Measurements from ENCODE around the gene LYPLA2.
"Not testable (repeated sequence)": the region's sequence is repeated elsewhere in the genome, so short reads cannot be mapped to it uniquely, and the experiment has no call there.

The LYPLA2 gene

DNA sequence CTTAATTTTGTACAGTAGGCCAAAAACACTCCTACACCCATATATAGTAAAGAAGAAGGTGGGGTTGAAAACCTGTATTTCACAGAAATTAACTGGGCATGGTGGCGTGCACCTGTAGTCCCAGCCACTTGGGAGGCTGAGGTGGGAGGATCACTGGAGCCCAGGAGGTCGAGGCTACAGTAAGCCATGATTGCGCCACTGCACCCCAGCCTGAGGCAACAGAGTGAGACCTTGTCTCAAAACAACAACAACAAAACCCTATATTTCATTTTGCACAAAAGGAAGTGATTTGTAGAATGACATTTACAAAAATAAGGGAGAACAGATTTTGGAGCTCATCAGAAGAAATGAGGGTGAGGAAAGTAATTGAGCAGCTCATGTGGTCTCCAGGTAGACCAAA, 2.2 kb upstream of the LYPLA2 start:
- no peak for DNase-seq (ENCODE audit: low spot score)
- H3K27ac ChIP-seq, result peak overlapping the region; percentile 38
- CTCF ChIA-PET, result interaction anchor here (1.7 kb wide), 1 partner anchor 9 kb away, joined by 6 read pairs; no protein-coding TSS in a partner anchor
- TF ChIP-seq, protein P1, sequence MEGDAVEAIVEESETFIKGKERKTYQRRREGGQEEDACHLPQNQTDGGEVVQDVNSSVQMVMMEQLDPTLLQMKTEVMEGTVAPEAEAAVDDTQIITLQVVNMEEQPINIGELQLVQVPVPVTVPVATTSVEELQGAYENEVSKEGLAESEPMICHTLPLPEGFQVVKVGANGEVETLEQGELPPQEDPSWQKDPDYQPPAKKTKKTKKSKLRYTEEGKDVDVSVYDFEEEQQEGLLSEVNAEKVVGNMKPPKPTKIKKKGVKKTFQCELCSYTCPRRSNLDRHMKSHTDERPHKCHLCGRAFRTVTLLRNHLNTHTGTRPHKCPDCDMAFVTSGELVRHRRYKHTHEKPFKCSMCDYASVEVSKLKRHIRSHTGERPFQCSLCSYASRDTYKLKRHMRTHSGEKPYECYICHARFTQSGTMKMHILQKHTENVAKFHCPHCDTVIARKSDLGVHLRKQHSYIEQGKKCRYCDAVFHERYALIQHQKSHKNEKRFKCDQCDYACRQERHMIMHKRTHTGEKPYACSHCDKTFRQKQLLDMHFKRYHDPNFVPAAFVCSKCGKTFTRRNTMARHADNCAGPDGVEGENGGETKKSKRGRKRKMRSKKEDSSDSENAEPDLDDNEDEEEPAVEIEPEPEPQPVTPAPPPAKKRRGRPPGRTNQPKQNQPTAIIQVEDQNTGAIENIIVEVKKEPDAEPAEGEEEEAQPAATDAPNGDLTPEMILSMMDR (conservative IDR thresholded peaks at IDR 0.05; ENCODE audit: low read depth), result no peak
- POLR2A ChIA-PET (ENCODE audit: low non-redundant PET), result interaction anchor here (1.8 kb wide), 1 partner anchor 11 kb away, joined by 5 read pairs; no protein-coding TSS in a partner anchor

DNA sequence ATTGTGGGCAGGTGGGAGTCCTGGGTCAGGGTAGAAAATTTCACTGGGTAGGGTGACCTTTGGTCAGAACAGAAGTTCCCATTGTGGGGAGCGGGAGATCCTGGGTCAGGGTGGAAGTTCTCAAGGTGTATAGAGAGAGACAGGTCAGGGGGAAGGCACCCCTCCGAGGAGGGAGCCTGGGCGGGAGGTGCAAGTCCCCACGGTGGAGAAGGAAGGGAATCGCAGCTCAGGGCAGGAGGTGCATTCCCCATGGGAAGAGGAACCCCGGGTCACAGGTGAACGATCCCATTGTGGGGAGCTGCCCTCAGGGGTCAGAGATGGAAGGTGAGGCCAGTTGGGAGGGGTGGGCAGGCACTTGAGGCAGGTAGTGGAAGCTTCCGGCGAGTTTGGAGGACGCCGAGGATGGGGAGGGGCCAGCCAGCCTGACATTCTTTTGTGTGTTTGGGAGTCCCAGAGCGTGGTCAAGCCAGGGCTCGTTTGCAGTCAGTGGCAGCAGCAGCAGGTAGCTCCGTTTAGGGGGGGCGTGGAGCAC, 637 bp downstream of the LYPLA2 start:
- ChIA-PET CTCF (interaction anchor here (0.6 to 0.8 kb wide), 4 partner anchors 9 to 105 kb away, joined by 3 to 4 read pairs (median 3); partner anchors contain the start of gene GALE), POLR2A (ENCODE audit: low non-redundant PET) (interaction anchor here (0.6 to 1.7 kb wide), 4 partner anchors 9 to 21 kb away, joined by 3 to 5 read pairs (median 3); partner anchors contain the start of genes GALE and PITHD1)
- TF ChIP-seq, protein P1 (conservative IDR thresholded peaks at IDR 0.05; ENCODE audit: low read depth), result no peak
- peak; percentile 67 for DNase-seq (ENCODE audit: low spot score)
- peak overlapping the region; percentile 98 for H3K27ac ChIP-seq

DNA sequence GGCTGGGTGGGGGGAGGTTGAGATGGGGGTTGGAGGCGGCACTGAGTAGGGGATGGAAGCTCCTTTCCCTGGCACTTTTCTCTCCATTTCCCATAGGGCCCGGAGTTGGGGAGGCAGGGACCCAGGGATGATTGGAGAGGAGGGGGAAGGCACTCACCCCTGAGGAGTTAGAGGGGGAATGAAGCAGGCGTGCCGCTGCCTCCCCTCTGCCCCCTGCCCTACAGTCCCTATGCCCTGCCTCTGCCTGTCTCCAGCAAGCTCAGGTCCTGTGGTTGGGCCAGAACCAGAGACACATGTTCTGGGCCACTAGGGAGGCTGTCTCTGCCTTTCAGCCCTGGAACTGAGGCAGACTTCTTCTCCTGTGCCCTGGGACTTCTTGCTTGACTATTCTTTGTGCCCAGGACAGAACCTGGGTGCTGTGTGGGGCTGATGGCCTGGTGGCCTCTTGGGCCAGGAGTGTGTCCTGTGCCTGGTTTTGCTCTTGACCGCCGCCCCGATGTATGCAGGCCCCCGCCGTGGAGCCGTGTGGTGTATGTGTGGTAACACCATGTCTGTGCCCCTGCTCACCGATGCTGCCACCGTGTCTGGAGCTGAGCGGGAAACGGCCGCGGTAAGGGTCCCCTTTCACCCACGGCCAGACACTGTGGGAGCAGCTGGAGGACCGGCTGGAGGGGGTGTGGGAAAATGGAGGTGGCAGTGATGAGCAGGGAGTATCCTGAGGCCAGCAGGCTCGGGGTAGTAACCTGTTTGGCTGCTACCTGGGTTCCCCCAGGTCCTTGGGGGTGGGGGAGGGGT, 1.4 kb downstream of the LYPLA2 start:
- CTCF ChIA-PET, result interaction anchor here (0.6 to 0.8 kb wide), 4 partner anchors 8 to 105 kb away, joined by 3 to 4 read pairs (median 3); partner anchors contain the start of gene GALE
- TF ChIP-seq, protein P1 (conservative IDR thresholded peaks at IDR 0.05; ENCODE audit: low read depth), result no peak
- no peak for DNase-seq (ENCODE audit: low spot score)
- peak overlapping the region; percentile 98 for H3K27ac ChIP-seq
- POLR2A ChIA-PET (ENCODE audit: low non-redundant PET), result interaction anchor here (0.6 to 1.7 kb wide), 3 partner anchors 8 to 17 kb away, joined by 3 to 5 read pairs (median 3); partner anchors contain the start of genes GALE and PITHD1

DNA sequence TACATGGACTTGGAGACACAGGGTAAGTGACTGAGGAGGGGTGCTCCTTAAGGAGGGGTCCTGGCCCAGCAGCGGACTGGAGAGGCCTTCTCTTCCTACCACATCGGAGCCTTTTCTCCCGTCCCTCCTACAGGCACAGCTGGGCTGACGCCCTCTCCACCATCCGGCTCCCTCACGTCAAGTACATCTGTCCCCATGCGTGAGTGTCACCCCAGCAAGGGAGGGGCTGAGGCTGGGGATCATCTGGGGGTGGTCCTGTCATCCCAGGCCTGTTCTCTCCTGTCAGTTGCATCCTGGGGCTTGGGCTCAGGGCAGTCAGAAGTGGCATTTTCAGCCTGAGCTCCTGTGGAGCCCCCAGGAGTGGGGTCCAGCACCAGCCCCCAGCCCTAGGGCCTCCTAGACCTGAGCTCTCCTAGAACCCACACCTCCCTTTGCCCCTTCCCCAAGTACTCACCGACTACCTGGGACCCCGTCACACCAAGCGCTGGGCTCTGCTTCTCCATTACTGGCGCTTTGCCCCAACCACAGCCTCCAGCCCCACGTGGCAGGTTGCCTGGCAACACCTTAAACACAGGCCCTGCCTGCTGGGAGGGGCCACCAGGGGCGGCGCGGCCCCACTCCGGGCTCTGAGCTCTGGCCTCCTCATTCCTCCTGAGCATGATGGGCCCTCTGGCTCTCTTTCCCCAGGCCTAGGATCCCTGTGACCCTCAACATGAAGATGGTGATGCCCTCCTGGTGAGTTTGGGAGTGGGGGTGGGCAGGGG, 2.3 kb downstream of the LYPLA2 start:
- peak; percentile 82 for DNase-seq (ENCODE audit: low spot score)
- TF ChIP-seq, protein P1 (conservative IDR thresholded peaks at IDR 0.05; ENCODE audit: low read depth), result no peak
- CTCF ChIA-PET, result interaction anchor here (0.6 kb wide), 2 partner anchors 8 to 35 kb away, joined by 3 to 5 read pairs; no protein-coding TSS in a partner anchor
- peak overlapping the region; percentile 98 for H3K27ac ChIP-seq
- POLR2A ChIA-PET (ENCODE audit: low non-redundant PET), result interaction anchor here (0.5 kb wide), 1 partner anchor 16 kb away, joined by 7 read pairs; no protein-coding TSS in a partner anchor

DNA sequence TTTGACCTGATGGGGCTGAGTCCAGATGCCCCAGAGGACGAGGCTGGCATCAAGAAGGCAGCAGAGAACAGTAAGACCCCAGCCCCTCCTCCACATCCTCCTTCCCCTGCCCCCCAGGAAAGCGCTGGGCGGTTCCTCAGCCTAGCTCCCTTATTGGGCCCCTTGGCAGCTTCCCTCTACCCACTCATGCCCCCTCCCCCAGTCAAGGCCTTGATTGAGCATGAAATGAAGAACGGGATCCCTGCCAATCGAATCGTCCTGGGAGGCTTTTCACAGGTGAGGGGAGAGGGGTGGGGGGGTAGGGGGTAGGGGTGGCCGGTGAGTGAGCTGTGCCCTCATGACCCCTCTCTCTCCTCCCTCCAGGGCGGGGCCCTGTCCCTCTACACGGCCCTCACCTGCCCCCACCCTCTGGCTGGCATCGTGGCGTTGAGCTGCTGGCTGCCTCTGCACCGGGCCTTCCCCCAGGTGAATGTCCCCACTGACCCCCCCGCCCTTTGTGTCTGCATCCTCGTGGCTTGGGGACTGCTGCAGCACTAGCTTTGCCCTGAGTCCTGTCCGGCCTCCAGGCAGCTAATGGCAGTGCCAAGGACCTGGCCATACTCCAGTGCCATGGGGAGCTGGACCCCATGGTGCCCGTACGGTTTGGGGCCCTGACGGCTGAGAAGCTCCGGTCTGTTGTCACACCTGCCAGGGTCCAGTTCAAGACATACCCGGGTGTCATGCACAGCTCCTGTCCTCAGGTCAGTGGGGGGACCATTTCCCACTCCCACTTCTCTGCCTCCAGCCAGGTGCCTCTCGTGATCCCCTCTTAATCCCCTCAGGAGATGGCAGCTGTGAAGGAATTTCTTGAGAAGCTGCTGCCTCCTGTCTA, 3.2 kb downstream of the LYPLA2 start:
- TF ChIP-seq, protein P1 (conservative IDR thresholded peaks at IDR 0.05; ENCODE audit: low read depth), result no peak
- ChIA-PET POLR2A (ENCODE audit: low non-redundant PET) (interaction anchor here (0.5 kb wide), 1 partner anchor 17 kb away, joined by 7 read pairs; no protein-coding TSS in a partner anchor), CTCF (interaction anchor here (0.5 kb wide), 1 partner anchor 17 kb away, joined by 3 read pairs; no protein-coding TSS in a partner anchor)
- DNase-seq (ENCODE audit: low spot score), result no peak
- peak overlapping the region; percentile 98 for H3K27ac ChIP-seq

DNA sequence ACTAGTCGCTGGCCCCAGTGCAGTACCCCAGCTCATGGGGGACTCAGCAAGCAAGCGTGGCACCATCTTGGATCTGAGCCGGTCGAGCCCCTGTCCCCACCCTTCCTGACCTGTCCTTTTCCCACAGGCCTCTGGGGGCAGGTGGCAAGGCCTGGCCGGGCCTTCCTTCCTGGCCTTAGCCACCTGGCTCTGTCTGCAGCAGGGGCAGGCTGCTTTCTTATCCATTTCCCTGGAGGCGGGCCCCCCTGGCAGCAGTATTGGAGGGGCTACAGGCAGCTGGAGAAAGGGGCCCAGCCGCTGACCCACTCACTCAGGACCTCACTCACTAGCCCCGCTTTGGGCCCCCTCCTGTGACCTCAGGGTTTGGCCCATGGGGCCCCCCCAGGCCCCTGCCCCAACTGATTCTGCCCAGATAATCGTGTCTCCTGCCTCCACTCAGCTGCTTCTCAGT, 3.8 kb downstream of the LYPLA2 start:
- CTCF ChIA-PET; POLR2A ChIA-PET (ENCODE audit: low non-redundant PET); DNase-seq (ENCODE audit: low spot score): not testable (repeated sequence)
- H3K27ac ChIP-seq, result peak overlapping the region; percentile 98
